HepG2 (cell line): Measurements from ENCODE around the gene PLEKHB1. TPM values are rescaled to one million over a fixed set of nuclear protein-coding genes. Genes with fewer than 3 reads are reported as not detected.
A peak's percentile ranks its signal among the peaks of the same experiment; 100 is the strongest.

Experiments
- AHR ChIP-seq: IDR thresholded peaks from 2 replicates; pipeline ENCODE4 v1.6.1; 2018; ENCODE audit warnings: missing genetic modification reagents, missing compliant biosample characterization
- CAMTA2 ChIP-seq: sonication (generic); formaldehyde crosslinking; IDR thresholded peaks from 2 replicates; pipeline ENCODE4 v1.4.0; 2020; ENCODE audit warnings: mild to moderate bottlenecking, missing genetic modification reagents, borderline replicate concordance
- HNF1A ChIP-seq, 2 experiments: sonication (generic) in 1 of 2; formaldehyde crosslinking in 1 of 2; IDR thresholded peaks; 2 replicates each; pipeline versions ENCODE4 v1.4.0 to v1.6.1; 2016 to 2020; ENCODE audit warnings: borderline replicate concordance in 1 of 2, low read depth in 1 of 2, mild to moderate bottlenecking in 1 of 2, missing genetic modification reagents in 1 of 2
- KLF13 ChIP-seq: sonication (generic); formaldehyde crosslinking; IDR thresholded peaks from 2 replicates; pipeline ENCODE4 v1.4.0; 2020; ENCODE audit warnings: mild to moderate bottlenecking, missing genetic modification reagents
- MTA1 ChIP-seq: sonication (generic); formaldehyde crosslinking; IDR thresholded peaks from 2 replicates; pipeline ENCODE4 v1.4.0; 2020; ENCODE audit warnings: missing genetic modification reagents, mild to moderate bottlenecking, borderline replicate concordance
- POLR2A ChIP-seq, 2 experiments: IDR thresholded peaks; 2 replicates each; pipeline ENCODE4 v1.6.1; 2011; ENCODE audit warnings: low read depth in 2 of 2, low read length in 2 of 2, mild to moderate bottlenecking in 1 of 2, moderate library complexity in 1 of 2; ENCODE audit not compliant: insufficient read depth in 1 of 2
- SSRP1 ChIP-seq: IDR thresholded peaks from 2 replicates; pipeline ENCODE4 v1.6.1; 2016; ENCODE audit warnings: control low read depth
- TERF1 ChIP-seq: sonication (generic); formaldehyde crosslinking; IDR thresholded peaks from 2 replicates; pipeline ENCODE4 v1.8.0; 2022; ENCODE audit warnings: mild to moderate bottlenecking, missing genetic modification reagents, moderate library complexity
- ZFP41 ChIP-seq: sonication (generic); formaldehyde crosslinking; IDR thresholded peaks from 2 replicates; pipeline ENCODE4 v1.4.0; 2020; ENCODE audit warnings: mild to moderate bottlenecking, missing genetic modification reagents, borderline replicate concordance
- ZNF143 ChIP-seq: sonication (generic); formaldehyde crosslinking; IDR thresholded peaks from 2 replicates; pipeline ENCODE4 v1.4.0; 2020; ENCODE audit warnings: missing genetic modification reagents
- ZNF205 ChIP-seq: IDR thresholded peaks from 2 replicates; pipeline ENCODE4 v1.6.1; 2018; ENCODE audit warnings: missing biosample characterization, missing genetic modification reagents
- ZNF503 ChIP-seq: sonication (generic); formaldehyde crosslinking; IDR thresholded peaks from 2 replicates; pipeline ENCODE4 v1.4.0; 2020; ENCODE audit warnings: missing genetic modification reagents
- ZNF576 ChIP-seq: sonication (generic); formaldehyde crosslinking; IDR thresholded peaks from 2 replicates; pipeline ENCODE4 v1.4.0; 2020; ENCODE audit warnings: mild to moderate bottlenecking, missing genetic modification reagents
- polyA plus RNA-seq, 8 experiments: library from polyadenylated mRNA; depleted of rRNA in 3 of 8; stranded (reverse) in 7 of 8; unstranded in 1 of 8; fragments of >200 nt; fragmentation: Illumina TruSeq in 4 of 8; extraction: Trizol in 4 of 8; gene quantifications; 2 replicates each; pipeline versions ENCODE4 v1.2.1 to v1.2.3, GENCODE V29; 2011 to 2016; ENCODE audit warnings: low read depth in 4 of 8, missing spikeins in 1 of 8, mixed read lengths in 1 of 8; ENCODE audit not compliant: insufficient read depth in 1 of 8
- total RNA-seq, 5 experiments: library from RNA; depleted of rRNA; stranded (reverse); fragments of >200 nt; fragmentation: Illumina TruSeq; extraction: Trizol; gene quantifications; 2 replicates each; pipeline ENCODE4 v1.2.3, GENCODE V29; 2016; ENCODE audit warnings: low read depth in 1 of 5

Gene PLEKHB1
- total and polyA plus RNA-seq, 2 of the 13 experiments (the other 11 are each of a cell fraction or from before 2014, with no cell fraction given), result 68.0 to 99.3 TPM

GRCh38 chr11:73652046-73652730 lies 5.8 kb downstream of the PLEKHB1 start (continued):
- TF ChIP-seq HNF1A (IDR thresholded peaks at IDR 0.05; ENCODE audit: low read depth) (no peak), HNF1A (CRISPR knock-in tag; IDR thresholded peaks at IDR 0.05; ENCODE audit: borderline replicate concordance) (peak; percentile 77; the same call in 1 of the 2 replicates), AHR (CRISPR knock-in tag) (0 out of 2 replicates have a peak, but pooled peaks have one; percentile 59), ZNF143 (no peak), POLR2A (IDR thresholded peaks at IDR 0.05; ENCODE audit: insufficient read depth in 1 of 2, low read depth in 2 of 2, low read length in 2 of 2) (peak in 1 of 2 experiments; percentile 46; a peak in 1 of 4 replicates), ZNF576 (no peak), TERF1 (CRISPR knock-in tag) (no peak), MTA1 (CRISPR knock-in tag) (peak; percentile 62), CAMTA2 (no peak), KLF13 (CRISPR knock-in tag) (no peak), ZNF205 (CRISPR knock-in tag) (0 out of 2 replicates have a peak, but pooled peaks have one; percentile 18), SSRP1 (no peak), ZFP41 (no peak), ZNF503 (CRISPR knock-in tag) (no peak)
